NK-92 treated with Interleukin-12 subunit alpha and Interleukin-12 subunit beta, amount 100 ng/mL, for 24 hours (cell line): ENCODE measurements around the gene SLC8A3.

ENCODE experiments used
- DNase-seq: peaks from one replicate; lab custom pipeline; 2025; lab: John Stamatoyannopoulos, UW

Gene SLC8A3

DNA sequence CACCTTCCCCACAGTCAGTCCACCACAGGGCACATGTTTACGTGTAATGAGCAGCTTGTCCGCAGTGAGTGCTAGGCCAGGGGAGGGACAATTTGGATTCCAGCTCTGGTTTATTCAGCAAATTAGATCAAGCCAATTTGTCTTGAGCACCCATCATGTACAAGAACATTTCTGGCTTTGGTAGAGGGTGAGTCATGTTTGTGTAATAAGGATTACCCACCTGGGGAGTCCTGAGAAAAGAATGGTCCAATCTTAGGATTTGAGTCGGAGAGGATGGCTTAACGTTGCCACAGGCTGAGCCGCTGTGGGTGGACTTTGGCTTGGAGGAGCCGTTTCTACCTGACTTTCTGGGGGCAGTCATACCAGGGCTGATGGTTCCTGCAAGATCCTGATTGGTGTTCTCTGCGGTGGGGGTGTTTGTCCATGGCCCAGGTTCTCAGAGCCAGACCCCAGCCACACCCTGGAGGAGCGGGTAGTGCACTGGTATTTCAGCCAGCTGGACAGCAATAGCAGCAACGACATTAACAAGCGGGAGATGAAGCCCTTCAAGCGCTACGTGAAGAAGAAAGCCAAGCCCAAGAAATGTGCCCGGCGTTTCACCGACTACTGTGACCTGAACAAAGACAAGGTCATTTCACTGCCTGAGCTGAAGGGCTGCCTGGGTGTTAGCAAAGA is 165.8 kb downstream of the SLC8A3 start:
- no peak for DNase-seq

DNA sequence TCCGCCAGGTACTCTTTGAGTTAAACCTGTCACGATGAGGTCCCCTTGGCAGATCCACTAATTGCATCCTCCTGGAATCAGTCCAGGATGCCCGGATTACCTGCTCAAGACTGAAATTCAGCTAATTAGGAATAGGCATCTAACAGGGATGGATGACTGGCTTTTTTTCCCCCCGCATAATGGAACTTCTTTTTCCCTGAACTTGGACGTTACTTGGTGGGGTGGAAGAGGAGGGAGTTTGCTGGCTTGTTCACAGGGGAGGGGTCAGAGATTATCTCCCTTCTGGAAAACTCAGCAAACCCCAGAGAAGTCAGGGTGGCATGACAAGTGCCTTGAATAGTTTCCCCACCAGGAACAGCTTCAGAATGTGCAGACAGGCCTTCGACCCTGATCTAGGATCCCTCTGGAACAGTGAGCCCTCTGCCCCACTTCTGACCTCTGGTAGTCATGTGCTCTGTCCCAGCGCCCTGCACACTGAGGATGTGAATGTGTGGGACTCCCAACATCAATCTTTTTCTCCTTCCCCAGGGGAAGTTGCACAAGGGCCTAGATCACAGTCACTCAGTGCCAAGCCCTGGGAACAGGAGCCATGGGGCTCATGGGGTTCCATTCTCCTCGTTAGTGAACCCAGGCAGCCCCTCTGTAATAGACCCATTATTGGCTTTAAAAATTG is 167.1 kb downstream of the SLC8A3 start:
- no peak for DNase-seq

DNA sequence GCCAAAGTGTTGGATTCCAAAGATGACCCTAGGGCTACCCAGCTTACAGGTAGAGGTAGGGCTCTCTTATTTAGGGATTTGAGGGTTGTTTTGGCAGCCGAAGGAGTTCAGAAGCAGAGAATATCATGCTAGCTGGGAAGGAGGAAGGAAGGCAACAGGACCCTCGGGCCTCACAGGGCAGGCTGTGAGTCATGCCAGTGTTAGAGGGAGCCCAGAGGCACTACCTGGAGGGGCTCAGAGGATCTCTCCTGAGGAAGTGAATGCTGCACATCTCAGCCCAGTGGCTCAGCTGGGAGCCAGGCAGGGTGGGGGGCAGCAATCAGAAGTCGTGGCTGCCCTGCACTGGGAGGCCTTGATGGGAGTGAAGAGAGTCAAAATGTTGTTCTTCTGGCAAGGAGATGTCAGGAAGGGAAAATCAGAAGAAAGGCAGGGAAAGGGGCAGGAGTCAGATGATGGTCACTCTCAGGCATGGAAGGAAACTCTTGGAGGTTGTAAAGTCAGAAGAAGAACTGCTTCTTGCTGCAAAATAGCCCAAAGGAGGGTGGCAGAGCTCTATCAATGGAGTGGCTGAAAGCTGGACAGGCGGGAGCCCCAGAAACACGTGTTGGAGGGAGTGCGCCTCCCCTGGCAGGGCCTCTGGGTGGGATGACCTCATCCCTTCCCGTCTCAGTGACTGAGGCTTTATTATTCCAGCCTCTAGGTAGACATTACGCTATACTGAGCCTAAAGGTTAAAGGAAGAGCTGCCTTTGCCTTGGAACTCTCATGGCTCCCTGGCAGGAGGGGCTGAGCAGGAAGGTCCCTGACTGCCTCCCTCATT is 168.2 kb downstream of the SLC8A3 start:
- no peak for DNase-seq

DNA sequence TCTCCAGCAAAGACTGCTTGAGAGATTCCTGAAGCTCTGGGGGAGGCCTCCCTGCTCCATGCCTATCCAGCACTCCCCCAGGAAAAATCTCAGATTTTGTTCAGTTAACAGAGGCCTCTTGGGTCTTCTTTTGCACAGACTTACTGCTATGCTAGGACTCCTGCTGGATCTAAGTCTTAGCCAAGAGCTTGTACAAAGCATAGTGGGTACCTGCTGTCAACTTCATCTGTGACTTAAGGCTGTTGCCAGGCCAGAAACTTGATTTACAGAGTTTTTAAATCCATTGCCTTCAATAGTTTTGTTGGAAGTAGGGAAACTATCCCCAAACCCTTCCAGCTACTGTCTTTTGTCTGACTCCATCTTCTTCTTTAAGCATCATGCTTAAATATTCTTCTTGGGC is 169.1 kb downstream of the SLC8A3 start:
- no peak for DNase-seq

DNA sequence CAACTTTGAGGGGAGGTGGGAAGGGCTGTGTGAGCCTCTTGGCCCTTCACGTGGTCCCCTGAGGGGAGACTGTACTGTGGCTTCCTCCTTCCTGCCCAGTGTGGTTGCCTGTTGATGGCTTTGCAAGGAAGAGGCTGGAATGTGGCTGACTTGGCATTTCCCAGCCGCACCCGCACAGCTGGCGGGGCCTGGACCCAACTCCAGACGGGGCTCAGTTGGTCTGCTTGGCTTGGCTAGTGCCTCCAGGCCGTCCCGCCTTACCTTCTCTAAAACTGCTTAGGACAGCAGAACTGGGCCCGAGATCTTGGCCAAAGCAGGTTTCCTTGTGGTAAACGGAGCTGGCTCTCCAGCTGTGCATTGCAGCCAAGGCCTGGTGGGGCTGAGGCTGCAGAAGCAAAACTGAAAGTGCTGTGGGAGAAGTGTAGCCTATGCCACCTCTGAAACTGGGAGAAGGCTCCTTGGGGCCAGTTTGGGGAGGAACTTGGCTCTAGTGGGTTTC is 170.0 kb downstream of the SLC8A3 start:
- DNase-seq = no peak

DNA sequence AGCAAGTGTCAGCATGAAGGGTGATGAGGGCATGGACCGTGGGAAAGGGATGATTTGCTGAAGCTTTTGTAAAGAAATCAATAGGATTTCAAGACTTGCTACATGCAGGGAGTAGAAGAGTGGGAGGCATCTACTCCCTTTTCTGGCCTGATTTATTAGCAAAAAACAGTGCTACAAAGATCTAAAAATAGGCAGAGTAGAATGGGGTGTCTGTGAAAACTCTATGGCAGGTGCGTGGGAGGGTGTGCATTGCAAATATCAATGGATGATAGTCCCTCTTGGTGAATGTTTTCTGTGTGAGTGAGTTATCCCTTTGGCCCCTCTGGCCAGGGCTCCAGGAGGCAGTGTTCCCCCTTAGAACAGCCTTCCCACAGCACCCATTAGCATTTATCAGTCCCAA is 170.5 kb downstream of the SLC8A3 start:
- no peak for DNase-seq

DNA sequence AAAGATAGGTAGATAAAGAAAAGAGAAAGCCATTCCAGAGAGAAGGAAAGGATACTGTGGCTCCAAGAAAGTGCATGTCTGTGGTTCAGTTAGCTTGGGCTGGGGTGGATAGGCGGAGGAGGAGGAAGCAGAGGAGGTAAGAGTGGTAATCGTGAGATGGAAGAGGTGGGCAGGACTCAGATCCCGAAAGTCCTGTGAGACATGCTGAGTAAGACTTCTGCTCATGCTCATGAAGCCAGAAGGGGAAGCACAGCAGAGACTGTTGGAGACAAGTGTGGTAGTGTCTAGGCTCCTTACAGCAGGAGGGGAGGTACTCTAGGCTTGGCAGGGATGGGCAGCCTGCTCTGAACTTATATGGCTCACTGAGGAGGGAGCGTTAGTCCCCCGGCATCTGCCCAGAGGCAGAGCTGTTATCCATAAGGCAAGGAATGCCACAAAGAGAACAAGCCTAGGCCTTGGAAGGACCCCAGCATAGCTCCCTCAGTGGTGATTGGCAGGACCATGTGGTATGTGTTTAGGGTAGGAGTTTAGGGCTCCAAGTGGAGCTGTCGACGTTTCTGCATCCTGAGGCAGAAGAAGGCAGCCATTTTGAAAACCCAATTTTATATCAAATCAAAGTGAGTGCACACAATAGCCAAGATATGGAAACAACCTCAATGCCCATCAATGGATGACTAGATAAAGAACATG is 174.2 kb downstream of the SLC8A3 start:
- no peak for DNase-seq

DNA sequence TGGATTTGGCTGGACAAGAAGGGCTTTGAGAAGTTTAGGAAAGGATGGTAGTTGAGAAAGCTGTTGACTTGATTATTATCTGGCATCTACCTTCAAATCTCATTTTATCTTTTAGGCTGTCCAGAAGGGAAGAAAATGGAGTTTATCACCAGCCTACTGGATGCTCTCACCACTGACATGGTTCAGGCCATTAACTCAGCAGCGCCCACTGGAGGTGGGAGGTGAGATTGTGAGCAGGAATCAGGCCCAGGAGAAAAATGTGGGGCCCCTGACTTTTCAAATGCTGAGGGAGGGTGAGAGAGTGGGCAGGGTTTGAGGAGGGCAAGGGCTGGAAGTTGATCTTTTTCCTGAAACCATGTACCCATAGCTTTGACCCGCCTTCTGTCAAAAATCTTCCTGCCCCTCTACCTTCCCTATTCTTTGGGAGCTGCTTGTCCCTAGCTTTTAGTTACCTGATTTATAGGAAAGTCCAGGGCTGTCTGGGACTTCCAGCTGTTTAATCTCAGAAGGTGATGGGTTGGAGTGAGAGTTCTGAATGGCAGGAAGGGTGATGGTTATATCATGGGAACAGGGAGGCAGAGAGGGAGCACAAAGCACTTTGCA is 175.4 kb downstream of the SLC8A3 start:
- DNase-seq = peak; percentile 3

DNA sequence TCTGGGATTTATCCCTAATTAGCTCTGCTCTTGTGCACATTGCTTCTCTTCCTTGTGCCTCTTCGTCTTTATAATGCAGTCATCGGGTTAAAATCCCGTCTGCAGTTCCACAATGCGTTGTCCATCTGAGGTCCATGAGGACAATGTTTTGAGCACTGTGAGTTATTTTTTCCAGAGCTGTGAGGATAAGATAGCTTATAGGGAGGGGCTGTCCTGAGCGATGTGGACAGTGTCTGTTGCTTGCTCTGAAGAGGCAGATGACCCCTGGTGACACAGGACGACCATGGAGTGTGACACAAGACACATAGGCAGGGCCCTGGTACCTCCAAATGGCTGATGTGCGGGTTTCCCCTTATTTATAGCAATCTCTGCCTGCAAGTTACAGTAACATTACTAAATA is 177.0 kb downstream of the SLC8A3 start:
- no peak for DNase-seq

DNA sequence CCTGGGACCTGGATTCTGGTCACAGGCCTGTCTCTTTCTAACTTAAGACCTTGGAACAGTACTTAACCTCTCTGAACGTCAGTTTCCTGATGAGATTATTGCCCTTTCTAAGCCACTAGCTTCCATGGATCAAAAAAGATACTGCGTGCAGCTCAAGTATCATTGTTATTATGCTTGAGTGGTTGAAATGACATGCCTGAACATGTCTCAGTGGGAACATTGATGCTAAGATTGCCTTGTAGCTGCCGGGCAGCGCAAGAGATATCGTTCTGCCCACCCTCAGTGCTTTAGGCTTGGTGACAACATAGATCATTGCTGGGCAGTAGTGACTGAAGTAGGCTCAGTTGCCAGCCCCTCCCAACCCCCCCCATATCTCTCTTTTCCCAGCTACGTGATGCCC is 177.7 kb downstream of the SLC8A3 start:
- DNase-seq = no peak

DNA sequence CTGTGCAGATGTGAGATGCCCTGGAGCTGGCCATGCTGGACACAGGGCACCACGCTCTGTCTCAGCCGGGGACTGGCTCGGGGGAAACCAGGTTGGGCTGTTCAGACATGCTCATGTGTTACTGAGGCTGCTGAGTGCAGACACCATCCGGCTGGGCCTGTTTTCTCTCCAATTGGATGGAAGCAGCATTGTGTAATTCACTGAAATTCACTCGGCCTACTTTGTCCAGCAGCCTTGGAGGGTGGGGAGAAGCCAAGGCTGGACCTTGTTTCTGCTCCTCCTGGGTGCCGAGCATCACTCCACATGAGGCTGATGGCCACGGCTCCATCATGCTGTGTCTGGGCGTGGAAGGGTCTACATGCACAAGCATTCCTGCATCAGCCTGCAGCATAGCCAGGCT is 178.8 kb downstream of the SLC8A3 start:
- DNase-seq = no peak

DNA sequence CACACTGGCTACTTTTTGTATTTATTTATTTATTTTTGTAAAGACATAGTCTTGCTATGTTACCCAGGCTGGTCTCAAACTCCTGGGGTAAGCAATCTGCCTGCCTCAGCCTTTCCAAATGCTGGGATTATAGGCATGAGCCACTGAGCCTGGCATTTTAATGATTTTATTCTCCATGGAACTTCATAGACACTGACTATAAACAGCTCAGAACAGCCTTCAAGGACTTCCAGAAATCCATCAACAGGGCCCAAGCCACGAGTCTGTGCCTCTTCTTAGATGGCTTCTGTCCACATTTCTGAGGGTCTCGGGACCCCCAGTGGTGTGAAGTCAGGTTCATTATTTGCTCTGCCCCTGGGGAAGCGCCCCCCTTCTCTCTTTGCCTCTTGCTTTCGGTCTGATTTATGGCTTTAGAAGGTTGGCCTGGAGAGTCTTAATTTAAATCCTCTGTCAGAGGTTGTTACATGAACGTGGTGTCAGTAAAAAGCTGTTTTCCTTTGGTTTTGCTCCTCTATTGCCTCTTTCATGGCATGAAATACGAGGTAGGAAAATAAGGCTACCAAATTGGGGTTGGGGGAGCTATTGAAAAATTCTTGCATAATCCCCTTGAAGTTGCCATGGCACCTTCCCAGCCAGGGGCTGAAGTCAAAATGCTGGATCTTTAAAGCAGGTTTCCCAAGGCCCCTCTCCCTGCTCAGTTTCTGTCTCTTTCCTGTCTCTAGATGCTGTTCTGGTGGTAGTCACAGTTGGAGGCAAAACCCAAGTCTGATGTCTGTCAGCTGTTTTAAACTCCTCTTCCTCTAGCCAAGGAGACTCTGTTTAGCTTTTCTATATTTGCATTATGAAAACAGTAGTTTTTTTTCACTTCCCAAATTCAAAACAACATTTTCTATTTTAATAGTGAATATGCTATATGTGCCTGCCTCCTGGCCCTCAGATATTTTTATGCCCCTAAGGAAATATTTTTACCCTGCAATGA is 180.2 kb downstream of the SLC8A3 start:
- DNase-seq = no peak

DNA sequence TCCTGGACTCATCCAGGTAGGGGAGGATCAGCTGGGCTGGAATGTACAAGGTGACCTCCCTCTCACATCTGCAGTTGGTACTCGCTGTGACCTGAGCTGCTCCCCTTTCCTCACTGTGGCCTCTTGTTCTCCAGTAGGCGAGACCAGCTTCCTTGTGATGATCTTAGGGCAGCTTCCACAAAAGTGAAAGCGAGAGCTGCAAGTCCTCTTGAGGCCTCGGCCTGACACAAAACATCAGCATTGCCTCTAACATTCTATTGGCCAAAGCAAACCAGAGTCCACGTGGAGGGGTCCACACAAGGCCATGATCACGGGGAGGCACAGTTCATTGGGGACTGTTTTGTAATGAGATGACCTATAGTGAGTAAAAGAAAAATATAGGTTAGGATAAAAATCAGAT is 182.1 kb downstream of the SLC8A3 start:
- no peak for DNase-seq

DNA sequence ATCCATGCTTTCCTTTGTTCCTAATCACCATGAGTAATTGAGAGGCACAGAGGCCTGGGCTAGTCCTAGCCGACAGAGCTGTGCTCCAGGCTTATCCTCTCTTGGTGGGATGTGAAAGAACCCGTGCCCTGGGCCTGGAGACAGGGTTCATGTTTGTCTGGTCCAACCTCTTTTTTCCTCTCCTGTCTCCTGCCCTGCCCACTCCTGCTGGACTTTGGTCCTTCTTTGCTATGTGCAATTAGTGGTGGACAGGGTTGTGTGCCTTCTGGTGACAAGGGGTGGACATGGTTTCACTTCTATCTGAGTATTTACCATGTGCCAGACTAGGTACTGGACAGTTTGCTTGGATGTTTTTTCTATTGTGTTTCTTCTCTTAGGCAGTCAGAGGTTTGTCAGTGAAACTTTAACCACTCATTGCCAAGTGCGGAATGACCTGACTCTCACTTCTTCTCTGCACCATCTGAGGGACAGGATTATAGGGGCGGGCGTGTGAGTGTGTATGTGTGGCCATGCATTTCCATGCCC is 183.4 kb downstream of the SLC8A3 start:
- DNase-seq = no peak

DNA sequence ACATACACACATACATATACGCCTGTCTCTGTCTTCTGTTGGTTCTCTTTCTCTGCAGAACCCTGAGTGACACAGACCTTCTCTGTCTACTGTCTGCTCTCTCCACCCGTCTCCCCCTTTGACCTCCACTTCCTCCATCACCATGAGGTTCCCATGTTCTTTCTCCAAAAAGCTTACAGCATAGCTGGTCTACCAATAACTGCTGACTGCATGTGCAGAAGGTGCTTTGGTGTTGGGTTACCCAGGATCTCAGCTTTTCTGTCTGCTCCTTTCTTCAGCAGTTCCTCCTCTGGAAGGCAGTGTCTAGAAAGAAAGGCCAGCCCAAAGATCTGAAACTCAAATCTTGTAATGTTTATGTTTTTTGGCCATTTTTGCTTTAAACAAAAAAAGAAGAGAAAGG is 184.0 kb downstream of the SLC8A3 start:
- DNase-seq = no peak

DNA sequence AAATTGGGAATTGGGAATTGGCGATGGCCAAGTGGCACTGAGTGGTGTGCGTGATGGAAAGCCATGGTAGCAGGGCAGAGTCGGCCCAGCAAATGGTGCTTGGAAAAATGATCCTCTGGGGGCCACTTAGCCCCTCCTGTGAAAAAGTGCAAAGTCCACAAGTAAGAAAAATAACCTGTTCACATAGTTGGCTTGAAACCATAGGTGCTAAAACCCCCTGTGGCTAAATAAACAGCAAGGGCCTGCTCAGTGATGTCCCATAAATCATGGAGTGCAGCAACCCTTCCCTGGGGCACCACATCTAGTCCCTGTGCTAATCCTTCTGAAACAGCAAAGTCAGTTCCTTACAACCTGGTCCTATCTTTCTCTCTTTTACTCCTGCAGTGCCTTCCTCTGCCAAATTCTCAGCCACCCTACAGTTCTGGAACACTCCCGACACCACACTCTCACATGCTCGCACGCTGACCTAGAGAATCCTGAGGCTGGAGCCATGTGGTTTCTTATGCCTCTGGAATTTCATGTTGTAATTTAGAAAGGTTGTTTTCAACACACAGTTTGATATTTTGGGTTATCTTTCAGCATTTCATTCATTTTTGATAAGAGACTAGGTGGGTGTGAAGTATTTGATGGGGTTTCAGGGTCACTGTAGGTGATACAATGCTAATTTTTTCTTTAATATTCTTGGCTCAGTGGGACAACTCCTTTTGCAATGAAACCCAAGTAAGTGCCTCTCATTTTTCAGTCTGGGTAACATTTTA is 186.0 kb downstream of the SLC8A3 start:
- DNase-seq = no peak

DNA sequence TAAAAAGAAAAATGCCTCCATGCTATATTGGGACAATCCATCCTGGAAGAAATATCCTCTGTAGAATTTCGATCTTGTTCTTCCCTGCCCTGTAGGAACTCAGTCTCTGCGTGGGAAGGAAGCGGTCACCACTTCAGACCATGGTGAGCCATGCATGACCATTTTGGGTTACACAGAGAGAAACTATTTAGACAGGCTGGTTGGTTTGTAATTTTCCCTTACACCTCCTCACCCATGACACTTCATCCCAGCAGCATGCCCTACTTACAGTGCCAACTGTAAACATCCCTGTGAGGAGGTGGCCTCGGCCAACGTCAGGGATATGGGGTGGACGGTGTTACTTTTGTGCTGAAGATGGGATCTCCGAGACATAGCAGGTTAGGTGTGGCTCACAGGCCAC is 188.2 kb downstream of the SLC8A3 start:
- no peak for DNase-seq

DNA sequence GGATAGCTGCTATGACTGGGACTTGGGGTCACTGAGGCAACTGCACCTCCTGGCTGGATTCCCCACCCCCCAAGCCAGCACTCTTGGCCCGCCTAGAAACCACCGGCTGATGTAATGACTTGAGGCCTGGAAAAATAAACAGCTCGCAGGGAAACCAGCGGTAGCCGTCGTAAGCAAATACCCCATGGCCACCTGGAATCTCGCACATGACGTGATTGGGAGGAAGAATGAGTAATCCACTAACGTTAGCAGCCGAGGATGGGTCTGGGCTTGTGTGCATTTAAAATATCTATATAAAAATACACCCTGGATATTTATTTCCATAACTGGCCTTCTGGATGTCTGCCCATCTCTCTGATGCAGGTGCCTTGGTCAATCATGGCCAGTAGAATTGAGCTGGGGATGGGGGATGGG is 189.5 kb downstream of the SLC8A3 start:
- DNase-seq = no peak

DNA sequence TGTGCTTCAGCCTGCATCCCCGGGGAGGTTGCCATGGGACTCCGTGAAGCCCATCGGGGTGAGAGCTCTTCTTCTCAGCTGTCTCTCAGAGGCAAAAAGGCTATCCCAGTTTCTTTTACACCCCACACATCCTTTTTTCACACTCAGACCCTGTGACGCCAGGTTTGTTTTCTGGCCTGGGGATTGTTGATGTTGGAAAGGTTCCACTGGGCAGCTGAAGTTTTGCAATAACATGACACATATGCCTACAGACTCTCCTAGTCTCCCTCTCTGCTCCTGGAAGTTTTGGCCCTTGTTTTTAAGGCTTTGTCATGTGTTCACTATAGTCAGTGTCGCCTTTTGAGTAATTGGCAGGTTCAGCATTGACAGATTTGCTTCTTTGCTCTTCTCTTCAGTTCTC is 190.9 kb downstream of the SLC8A3 start:
- DNase-seq = no peak

DNA sequence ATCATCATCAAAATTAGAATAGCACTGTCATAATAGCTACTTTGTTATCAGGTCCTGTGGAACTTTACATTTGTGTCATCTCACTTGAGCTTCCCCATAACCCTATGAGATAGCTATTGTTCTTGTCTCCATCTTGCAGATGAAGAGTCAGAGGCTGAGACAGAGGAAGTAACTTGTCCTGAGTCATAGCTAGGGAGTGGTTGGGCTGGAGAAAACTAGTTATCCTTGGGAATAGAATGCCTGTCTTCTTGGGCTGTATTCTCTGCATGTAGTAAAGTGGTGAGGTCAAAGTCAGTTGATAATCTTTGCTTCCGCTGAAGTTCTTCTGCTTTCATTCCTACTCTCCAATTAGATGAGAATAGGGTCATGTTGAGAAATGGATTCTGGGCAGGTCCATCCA is 192.5 kb downstream of the SLC8A3 start:
- no peak for DNase-seq
